Activated naive CD8-positive, alpha-beta T cell treated with anti-CD3 and anti-CD28 coated beads, Interleukin-2, amount 10 ng/mL, durations not matched to agents 7 days and 5 days (primary cell): ENCODE data around the gene POMT1. TPM values are rescaled to one million over a fixed set of nuclear protein-coding genes. Genes with fewer than 3 reads are reported as not detected.

ENCODE experiments used
- ATAC-seq: fragments of 150-1000 bp; cut with Tn5 transposase; one replicate; pipeline ENCODE4 v1.10.0; 2021; ENCODE audit warnings: low read depth, moderate library complexity
- POLR2A ChIA-PET: fragments of 350-600 bp; sonication (Branson Sonifier 250); formaldehyde crosslinking; loops from one replicate; lab custom pipeline; 2021; ENCODE audit warnings: antibody characterized with exemption; lab: Charles Lee
- DNase-seq: peaks from one replicate; pipeline ENCODE4 v3.0.0; 2021
- H3K27ac Mint-ChIP-seq: one replicate; pipeline ENCODE4 v1.8.0; 2022; ENCODE audit warnings: mild to moderate bottlenecking, mixed read lengths
- H3K27me3 Mint-ChIP-seq: one replicate; pipeline ENCODE4 v1.8.0; 2022; ENCODE audit warnings: mild to moderate bottlenecking, moderate library complexity, mixed read lengths
- H3K36me3 Mint-ChIP-seq: one replicate; pipeline ENCODE4 v1.8.0; 2021; ENCODE audit warnings: mild to moderate bottlenecking, mixed read lengths
- H3K4me1 Mint-ChIP-seq: one replicate; pipeline ENCODE4 v1.8.0; 2021; ENCODE audit warnings: mixed read lengths
- H3K4me3 Mint-ChIP-seq: one replicate; pipeline ENCODE4 v1.8.0; 2022; ENCODE audit warnings: mild to moderate bottlenecking, moderate library complexity, mixed read lengths
- H3K9me3 Mint-ChIP-seq: one replicate; pipeline ENCODE4 v1.8.0; 2021; ENCODE audit warnings: mixed read lengths
- total RNA-seq, 2 experiments: library from RNA; stranded (reverse); gene quantifications; one replicate each; pipeline ENCODE4 v1.2.3, GENCODE V29; 2021

POMT1 gene
- total RNA-seq, 2 experiments from 2014 or later: 44.0 to 51.4 TPM

DNA sequence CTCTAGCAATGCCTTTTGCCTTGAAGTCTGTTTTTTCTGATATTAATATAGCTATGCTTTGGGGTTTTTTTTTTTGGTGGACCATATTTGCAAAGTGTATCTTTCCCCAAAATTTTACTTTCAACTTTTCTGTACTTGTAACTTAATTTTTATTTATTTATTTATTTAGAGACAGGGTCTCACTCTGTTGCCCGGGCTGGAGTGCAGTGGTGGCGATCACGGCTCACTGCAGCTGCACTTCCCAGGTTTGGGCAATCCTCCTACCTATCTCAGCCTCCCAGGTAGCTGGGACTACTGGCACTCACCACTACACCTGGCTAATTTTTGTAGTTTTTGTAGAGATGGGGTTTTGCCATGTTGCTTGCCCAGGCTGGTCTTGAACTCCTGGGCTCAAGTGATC lies 63.4 kb downstream of the POMT1 start:
- POLR2A ChIA-PET: interaction anchor here (1.2 kb wide), 1 partner anchor 12 kb away, joined by 3 read pairs; no protein-coding TSS in a partner anchor
- no peak overlapping the region for H3K27ac Mint-ChIP-seq
- peaks cover 12% of the 10 kb centered on the region for H3K36me3 Mint-ChIP-seq
- no peaks in the 10 kb centered on the region for H3K27me3 Mint-ChIP-seq
- ATAC-seq (no peak), DNase-seq (no peak)
- no peak overlapping the region for H3K4me3 Mint-ChIP-seq
- no peaks in the 10 kb centered on the region for H3K4me1 Mint-ChIP-seq
- H3K9me3 Mint-ChIP-seq: peaks cover 3% of the 10 kb centered on the region

DNA sequence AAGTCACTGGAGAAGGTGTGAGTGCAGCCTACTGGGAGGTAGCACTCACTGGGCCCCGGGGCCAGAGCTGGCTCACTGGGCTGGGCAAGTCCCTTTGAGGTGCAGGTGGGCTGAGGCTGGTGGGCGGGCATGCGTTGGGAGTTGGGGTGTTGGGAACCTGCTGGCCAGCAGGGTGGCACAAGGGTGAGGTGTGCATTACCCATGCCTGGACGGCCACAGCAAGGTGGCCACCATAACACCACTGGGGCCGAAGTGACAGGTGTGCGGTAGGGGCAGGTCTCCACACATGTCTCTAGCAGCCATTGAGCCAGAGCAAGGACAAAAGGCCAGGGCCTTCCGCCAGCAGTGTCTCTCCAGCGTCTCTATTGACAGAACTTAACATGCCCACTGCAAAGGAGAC lies 65.2 kb downstream of the POMT1 start:
- ATAC-seq: no peak
- POLR2A ChIA-PET: no interaction called here
- Mint-ChIP-seq H3K9me3 (peaks cover 2% of the 10 kb centered on the region), H3K36me3 (peaks cover 17% of the 10 kb centered on the region), H3K27me3 (no peaks in the 10 kb centered on the region), H3K4me1 (no peaks in the 10 kb centered on the region), H3K4me3 (no peak overlapping the region), H3K27ac (no peak overlapping the region)
- no peak for DNase-seq

Other genes with a start within 250 kb of the POMT1 start
- gene FAM78A, start 226.4 kb upstream of the POMT1 start, total RNA-seq: 100 to 1,000 TPM; 102 to 104 TPM
- gene PLPP7, start 213.2 kb upstream of the POMT1 start, total RNA-seq: under 1 TPM; 0.42 to 0.65 TPM
- gene PRRC2B, start 108.8 kb upstream of the POMT1 start, total RNA-seq: 100 to 1,000 TPM; 300 to 309 TPM
- 10 to 100 TPM; 30.6 to 38.8 TPM for gene UCK1, start 28.3 kb downstream of the POMT1 start, total RNA-seq
- not detected for gene PRRT1B, start 42.6 kb downstream of the POMT1 start, total RNA-seq
- gene RAPGEF1, start 237.2 kb downstream of the POMT1 start, total RNA-seq: 100 to 1,000 TPM; 129 to 131 TPM